GM23338 (cell line): ENCODE data around the gene CCDC27. TPM values are rescaled to one million over a fixed set of nuclear protein-coding genes. Genes with fewer than 3 reads are reported as not detected.

Experiments used
- ATAC-seq: fragments of 200-7000 bp; cut with Tn5 transposase; 3 replicates; pipeline ENCODE4 v1.9.1; 2020
- DNase-seq: peaks from one replicate; pipeline ENCODE4 v3.0.0-alpha.2; 2015; ENCODE audit warnings: low spot score
- H2AFZ ChIP-seq: fragments of 200-600 bp; sonication (generic); 2 replicates; pipeline ENCODE4 v1.8.0; 2016; ENCODE audit warnings: antibody characterized with exemption, mild to moderate bottlenecking, moderate library complexity
- H3F3A ChIP-seq: fragments of 200-600 bp; sonication (generic); replicated peaks from 2 replicates; pipeline ENCODE4 v1.8.0; 2017; ENCODE audit warnings: antibody characterized with exemption, mixed run types, low read depth
- H3K27ac ChIP-seq: fragments of 200-600 bp; sonication (generic); 2 replicates; pipeline ENCODE4 v1.6.1; 2016; ENCODE audit warnings: low read depth
- H3K27me3 ChIP-seq: fragments of 200-600 bp; sonication (generic); 2 replicates; pipeline ENCODE4 v1.8.0; 2016; ENCODE audit warnings: mild to moderate bottlenecking, mixed run types, moderate library complexity; ENCODE audit not compliant: insufficient read depth
- H3K36me3 ChIP-seq: fragments of 200-600 bp; sonication (generic); 2 replicates; pipeline ENCODE4 v1.8.0; 2016; ENCODE audit warnings: mild to moderate bottlenecking; ENCODE audit not compliant: insufficient read depth
- H3K4me1 ChIP-seq: fragments of 200-600 bp; sonication (generic); 2 replicates; pipeline ENCODE4 v1.8.0; 2016; ENCODE audit warnings: mild to moderate bottlenecking, moderate library complexity; ENCODE audit not compliant: insufficient read depth
- H3K4me2 ChIP-seq: fragments of 200-600 bp; sonication (generic); 2 replicates; pipeline ENCODE4 v1.7.1; 2017; ENCODE audit warnings: mixed run types
- H3K4me3 ChIP-seq: fragments of 200-600 bp; sonication (generic); 2 replicates; pipeline ENCODE4 v1.6.1; 2016; ENCODE audit warnings: mixed run types
- H3K79me2 ChIP-seq: fragments of 200-600 bp; sonication (generic); replicated peaks from 2 replicates; pipeline ENCODE4 v1.8.0; 2017; ENCODE audit warnings: mild to moderate bottlenecking; ENCODE audit not compliant: insufficient read depth
- H3K9me2 ChIP-seq: fragments of 200-600 bp; sonication (generic); 2 replicates; pipeline ENCODE4 v1.8.0; 2017; ENCODE audit not compliant: insufficient read depth
- H4K20me1 ChIP-seq: fragments of 200-600 bp; sonication (generic); replicated peaks from 2 replicates; pipeline ENCODE4 v1.8.0; 2017; ENCODE audit warnings: mild to moderate bottlenecking; ENCODE audit not compliant: insufficient read depth
- H3K27ac Mint-ChIP-seq: 2 replicates; pipeline ENCODE4 v1.8.0; 2020; ENCODE audit warnings: inconsistent platforms, mild to moderate bottlenecking, moderate library complexity, mixed read lengths
- H3K27me3 Mint-ChIP-seq: 3 replicates; pipeline ENCODE4 v1.8.0; 2022; ENCODE audit warnings: low read depth, mild to moderate bottlenecking, moderate library complexity, mixed read lengths, inconsistent platforms; ENCODE audit not compliant: insufficient read depth, poor library complexity
- H3K36me3 Mint-ChIP-seq: 3 replicates; pipeline ENCODE4 v1.8.0; 2021; ENCODE audit warnings: low read depth, mild to moderate bottlenecking, inconsistent platforms, moderate library complexity, mixed read lengths
- H3K4me1 Mint-ChIP-seq: 3 replicates; pipeline ENCODE4 v1.8.0; 2020; ENCODE audit warnings: mild to moderate bottlenecking, inconsistent platforms, mixed read lengths
- H3K4me3 Mint-ChIP-seq: 3 replicates; pipeline ENCODE4 v1.8.0; 2021; ENCODE audit warnings: moderate library complexity, mild to moderate bottlenecking, inconsistent platforms, mixed read lengths
- H3K9me3 Mint-ChIP-seq: 3 replicates; pipeline ENCODE4 v1.8.0; 2020; ENCODE audit warnings: moderate library complexity, mild to moderate bottlenecking, inconsistent platforms, mixed read lengths
- POLR2AphosphoS5 ChIP-seq: IDR thresholded peaks from 2 replicates; pipeline ENCODE4 v1.6.1; 2016; ENCODE audit warnings: antibody characterized with exemption, low read depth
- STAT1 ChIP-seq: IDR thresholded peaks from one replicate; pipeline ENCODE4 v1.6.1; 2016; ENCODE audit warnings: antibody characterized with exemption; ENCODE audit not compliant: unreplicated experiment
- ZNF114 ChIP-seq: fragments of 250-450 bp; sonication (Bioruptor Pico); IDR thresholded peaks from 2 replicates; pipeline ENCODE4 v1.5.0; 2020; ENCODE audit warnings: mild to moderate bottlenecking, moderate library complexity
- ZNF331 ChIP-seq: fragments of 250-450 bp; sonication (Bioruptor Pico); IDR thresholded peaks from 2 replicates; pipeline ENCODE4 v1.5.0; 2020; ENCODE audit warnings: low read depth, mild to moderate bottlenecking, moderate library complexity
- ZNF462 ChIP-seq: fragments of 250-450 bp; sonication (Bioruptor Pico); IDR thresholded peaks from 2 replicates; pipeline ENCODE4 v1.5.0; 2020; ENCODE audit warnings: mild to moderate bottlenecking, moderate library complexity
- polyA plus RNA-seq: library from polyadenylated mRNA; unstranded; fragments of >200 nt; fragmentation: Nextera tagmentation; extraction: Ambion mirVana; gene quantifications from 2 replicates; pipeline ENCODE4 v1.2.1, GENCODE V29; 2016
- total RNA-seq: library from RNA; depleted of rRNA; stranded (reverse); fragments of >200 nt; shearing (Covaris generic); gene quantifications from 2 replicates; pipeline ENCODE4 v1.2.3, GENCODE V29; 2014

CCDC27 gene
- total and polyA plus RNA-seq, 2 experiments from 2014 or later: 0.18 to 0.45 TPM

GRCh38 chr1:3741566-3742438 lies 10.4 kb upstream of the CCDC27 start:
- H3K27me3 ChIP-seq: no peaks in the 10 kb centered on the region
- H3F3A ChIP-seq: 0 out of 2 replicates have a peak, but pooled peaks cover 8% of the 10 kb centered on the region
- no peak overlapping the region for H3K4me2 ChIP-seq
- peaks cover 8% of the 10 kb centered on the region; the same call in 1 of the 2 replicates for H3K36me3 ChIP-seq
- H3K27ac Mint-ChIP-seq: peak overlapping the region; percentile 69; the same call in 1 of the 2 replicates
- no peak for DNase-seq
- TF ChIP-seq ZNF331 (CRISPR knock-in tag) (no peak), ZNF462 (CRISPR knock-in tag) (no peak), POLR2AphosphoS5 (no peak), ZNF114 (CRISPR knock-in tag) (no peak), STAT1 (no peak)
- H3K4me3 Mint-ChIP-seq: no peak overlapping the region
- no peak overlapping the region for H3K4me3 ChIP-seq
- ATAC-seq: no peak
- peaks cover 13% of the 10 kb centered on the region; the same call in 1 of the 2 replicates for H3K4me1 ChIP-seq
- no peak overlapping the region for H2AFZ ChIP-seq
- peaks cover 22% of the 10 kb centered on the region for H4K20me1 ChIP-seq
- H3K27me3 Mint-ChIP-seq: peaks cover 15% of the 10 kb centered on the region
- peaks cover 48% of the 10 kb centered on the region for H3K36me3 Mint-ChIP-seq
- H3K27ac ChIP-seq: no peak overlapping the region
- no peaks in the 10 kb centered on the region for H3K9me2 ChIP-seq
- no peaks in the 10 kb centered on the region for H3K9me3 Mint-ChIP-seq
- peaks cover 34% of the 10 kb centered on the region for H3K79me2 ChIP-seq
- peaks cover 25% of the 10 kb centered on the region for H3K4me1 Mint-ChIP-seq
